Pancreas (tissue), 10 donors: ENCODE measurements around the gene ENDOG. TPM values are rescaled to one million over a fixed set of nuclear protein-coding genes. Genes with fewer than 3 reads are reported as not detected.

Source experiments
- ATAC-seq, 4 donors: fragments of 200-7000 bp; cut with Tn5 transposase; one replicate each; pipeline versions ENCODE4 v1.8.0 to v1.9.1; 2020; ENCODE audit warnings: mild to moderate bottlenecking in 4 of 4, moderate library complexity in 4 of 4
- DNase-seq, 6 donors: peaks; one replicate each; pipeline ENCODE4 v3.0.0-alpha.2; 2020
- FAIRE-seq: peaks from 2 replicates; lab custom pipeline; 2012; peaks lifted over from hg19 to GRCh38; lab: Jason Lieb, UNC
- H3K27ac ChIP-seq, 4 donors: fragments of 200-600 bp; sonication (generic); 1 replicate in 3 of 4; 2 replicates in 1 of 4; pipeline versions ENCODE4 v1.5.0 to v1.8.0; 2020
- H3K27me3 ChIP-seq, 4 donors: fragments of 200-600 bp; one replicate each; pipeline ENCODE4 v1.8.0; 2021
- H3K36me3 ChIP-seq, 3 donors: fragments of 200-600 bp; sonication (generic) in 1 of 3; one replicate each; pipeline versions ENCODE4 v1.5.0 to v1.8.0; 2020 to 2021
- H3K4me1 ChIP-seq, 3 donors: fragments of 200-600 bp; one replicate each; pipeline ENCODE4 v1.8.0; 2021
- H3K4me3 ChIP-seq, 4 donors: fragments of 200-600 bp; sonication (generic) in 2 of 4; one replicate each; pipeline versions ENCODE4 v1.5.0 to v1.8.0; 2020 to 2021
- H3K9me3 ChIP-seq, 4 donors: fragments of 200-600 bp; one replicate each; pipeline ENCODE4 v1.8.0; 2021
- CTCF ChIP-seq, 4 donors: fragments of 200-600 bp; sonication (generic) in 3 of 4; IDR thresholded peaks; one replicate each; pipeline versions ENCODE4 v1.5.0 to v1.8.0; 2021; ENCODE audit warnings: antibody characterized with exemption in 4 of 4
- WGBS, 2 donors: extraction: QIAGEN DNeasy Blood & Tissue Kit; methylation state at CpG; one replicate each; pipeline ENCODE4 v1.1.7; 2013; 5-methylcytosine and 5-hydroxymethylcytosine counted together
- intact Hi-C, 3 donors: fragments of 100-400 bp; cut with DNase I; formaldehyde crosslinking; loops; one replicate each; pipeline versions ENCODE4 v1.11.1 to v1.14.2; 2022
- polyA plus RNA-seq, 2 donors: library from polyadenylated mRNA; stranded (reverse); fragments of 200-250 nt; gene quantifications; one replicate each; pipeline ENCODE4 v1.2.3, GENCODE V29; 2013
- total RNA-seq, 6 donors: library from RNA; stranded (reverse); fragmentation: NEBNext Ultra II Directional in 4 of 6; extraction: Animal tissue kit (Norgen Biotek cat#: 25700) in 4 of 6; gene quantifications; one replicate each; pipeline versions ENCODE4 v1.2.1 to v1.2.4, GENCODE V29; 2021 to 2023
- donor health status: healthy with polysubstance abuse.
- donor health status: DM: no; HTN: no; CAD: no; lungs with moderate emphysema.
- donor health status: DM: no; HTN: no; CAD: no.
- donor health status: control.
- donor health status: control.
- donor health status: Bipolar disorder and iron deficiency.
- donor health status: DM: yes; HTN: yes; CAD: no.
- donor health status: DM: no; HTN: no; CAD: no.
- donor health status: DM: no; HTN: no; CAD: no.
- donor health status: DM: yes; HTN: yes; CAD: no.

Gene ENDOG
- total and polyA plus RNA-seq, 8 donors, result 12.2 to 23.0 (median 14.3) TPM

DNA sequence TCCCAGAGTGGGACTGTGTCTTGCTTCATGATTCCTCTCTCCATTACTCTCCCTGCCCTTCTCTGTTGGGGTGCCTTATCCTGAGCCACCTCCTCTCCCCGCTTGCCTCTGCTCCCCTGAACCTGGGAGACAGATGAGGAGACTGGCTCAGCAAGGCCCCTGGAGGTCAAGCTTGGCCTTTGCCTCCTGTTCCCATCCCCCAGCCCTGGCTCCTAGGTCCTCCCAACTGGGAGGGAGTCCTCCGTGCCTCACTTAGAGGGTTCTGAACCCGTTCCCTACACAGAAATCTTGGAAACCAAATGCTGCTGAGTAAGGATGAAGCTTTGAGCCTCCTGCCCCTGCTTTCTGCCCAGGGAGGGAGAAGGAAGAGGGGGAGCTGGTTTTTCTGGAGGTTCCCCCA lies 9.8 kb upstream of the ENDOG start:
- no peak overlapping the region for H3K4me3 ChIP-seq
- FAIRE-seq (no peak), ATAC-seq (no peak), DNase-seq (no peak)
- no peaks in the 10 kb centered on the region for H3K4me1 ChIP-seq
- peaks cover 0 to 23% (median 7%) of the 10 kb centered on the region in 3 donors for H3K36me3 ChIP-seq
- intact Hi-C loops, result no loop called here
- 93 to 96% methylated on average over 3 of the region's 3 CpGs for WGBS, 2 donors
- no peak overlapping the region for H3K27ac ChIP-seq
- no peak for TF ChIP-seq CTCF (IDR thresholded peaks at IDR 0.05)
- no peaks in the 10 kb centered on the region for H3K27me3 ChIP-seq
- H3K9me3 ChIP-seq, result no peaks in the 10 kb centered on the region

- H3K4me1 ChIP-seq, result no peaks in the 10 kb centered on the region
- intact Hi-C loops, result no loop called here
- no peak overlapping the region for H3K4me3 ChIP-seq
- FAIRE-seq (no peak), ATAC-seq (no peak), DNase-seq (peak in 1 of 6 donors; percentile 52)
- H3K27me3 ChIP-seq, result no peaks in the 10 kb centered on the region
- 94 to 96% methylated on average over 12 of the region's 12 CpGs for WGBS, 2 donors
- H3K36me3 ChIP-seq, result peaks cover 0 to 18% (median 7%) of the 10 kb centered on the region in 3 donors
- TF ChIP-seq CTCF (IDR thresholded peaks at IDR 0.05), result no peak
- no peaks in the 10 kb centered on the region for H3K9me3 ChIP-seq
- H3K27ac ChIP-seq, result no peak overlapping the region
Measured at GRCh38 chr9:128809036-128809599, 9.2 kb upstream of the ENDOG start.

DNA sequence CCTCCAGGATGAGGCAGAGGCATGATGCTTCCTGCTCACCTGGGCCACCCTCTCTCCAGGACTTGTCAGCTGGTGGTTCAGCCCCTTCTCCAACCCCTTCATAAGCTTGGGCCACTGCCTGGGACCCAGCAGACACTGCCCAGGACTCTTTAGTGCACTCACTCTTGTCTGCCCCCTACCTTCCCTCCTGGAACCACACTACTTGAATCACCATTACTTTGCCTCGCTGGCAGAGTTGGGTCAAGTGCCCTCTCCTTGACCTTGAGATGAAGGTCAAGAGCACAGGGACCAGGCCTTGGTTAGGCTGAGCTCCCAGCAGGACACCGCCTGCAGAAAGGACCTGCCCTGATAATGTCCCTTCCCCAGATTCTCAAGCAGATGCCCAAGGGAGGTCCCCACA lies 8.5 kb upstream of the ENDOG start:
- intact Hi-C loops, result no loop called here
- no peaks in the 10 kb centered on the region for H3K27me3 ChIP-seq
- TF ChIP-seq CTCF (IDR thresholded peaks at IDR 0.05), result no peak
- no peaks in the 10 kb centered on the region for H3K4me1 ChIP-seq
- DNase-seq, result no peak
- H3K4me3 ChIP-seq, result no peak overlapping the region
- H3K36me3 ChIP-seq, result peaks cover 0 to 17% (median 7%) of the 10 kb centered on the region in 3 donors
- peak in 1 of 4 donors; percentile 11 for ATAC-seq
- H3K27ac ChIP-seq, result no peak overlapping the region
- no peak for FAIRE-seq
- WGBS, 2 donors, result 67 to 69% methylated on average over 2 of the region's 2 CpGs
- no peaks in the 10 kb centered on the region for H3K9me3 ChIP-seq

DNA sequence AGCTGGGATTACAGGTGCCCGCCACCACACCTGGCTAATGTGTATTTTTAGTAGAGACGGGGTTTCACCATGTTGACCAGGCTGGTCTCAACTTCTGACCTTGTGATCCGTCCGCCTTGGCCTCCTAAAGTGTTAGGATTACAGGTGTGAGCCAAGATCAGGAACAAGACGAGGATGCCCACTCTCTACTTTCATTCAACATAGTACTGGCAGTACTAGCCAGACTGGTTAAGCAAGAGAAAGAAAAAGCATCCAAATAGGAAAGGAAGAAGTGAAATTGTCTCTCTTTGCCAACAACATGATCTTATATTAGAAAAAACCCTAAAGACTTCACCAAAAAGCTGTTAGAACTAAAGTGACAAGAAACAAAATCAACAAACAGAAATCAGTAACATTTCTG lies 7.4 kb upstream of the ENDOG start:
- DNase-seq, result no peak
- H3K36me3 ChIP-seq, result peaks cover 0 to 12% (median 6%) of the 10 kb centered on the region in 3 donors
- H3K4me1 ChIP-seq, result no peaks in the 10 kb centered on the region
- H3K9me3 ChIP-seq, result no peaks in the 10 kb centered on the region
- FAIRE-seq, result no peak
- no peaks in the 10 kb centered on the region for H3K27me3 ChIP-seq
- intact Hi-C loops, result no loop called here
- no peak for TF ChIP-seq CTCF (IDR thresholded peaks at IDR 0.05)
- H3K27ac ChIP-seq, result no peak overlapping the region
- no peak for ATAC-seq
- no peak overlapping the region for H3K4me3 ChIP-seq
- WGBS, 2 donors, result 60 to 62% methylated on average over 5 of the region's 5 CpGs
